ENCODE results near the gene MTERF1. TPM values are rescaled to one million over a fixed set of nuclear protein-coding genes. Genes with fewer than 3 reads are reported as not detected.

MTERF1 gene, protein sequence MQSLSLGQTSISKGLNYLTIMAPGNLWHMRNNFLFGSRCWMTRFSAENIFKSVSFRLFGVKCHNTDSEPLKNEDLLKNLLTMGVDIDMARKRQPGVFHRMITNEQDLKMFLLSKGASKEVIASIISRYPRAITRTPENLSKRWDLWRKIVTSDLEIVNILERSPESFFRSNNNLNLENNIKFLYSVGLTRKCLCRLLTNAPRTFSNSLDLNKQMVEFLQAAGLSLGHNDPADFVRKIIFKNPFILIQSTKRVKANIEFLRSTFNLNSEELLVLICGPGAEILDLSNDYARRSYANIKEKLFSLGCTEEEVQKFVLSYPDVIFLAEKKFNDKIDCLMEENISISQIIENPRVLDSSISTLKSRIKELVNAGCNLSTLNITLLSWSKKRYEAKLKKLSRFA
- total RNA-seq, result 8.5 and 8.6 TPM in 2 replicates

DNA sequence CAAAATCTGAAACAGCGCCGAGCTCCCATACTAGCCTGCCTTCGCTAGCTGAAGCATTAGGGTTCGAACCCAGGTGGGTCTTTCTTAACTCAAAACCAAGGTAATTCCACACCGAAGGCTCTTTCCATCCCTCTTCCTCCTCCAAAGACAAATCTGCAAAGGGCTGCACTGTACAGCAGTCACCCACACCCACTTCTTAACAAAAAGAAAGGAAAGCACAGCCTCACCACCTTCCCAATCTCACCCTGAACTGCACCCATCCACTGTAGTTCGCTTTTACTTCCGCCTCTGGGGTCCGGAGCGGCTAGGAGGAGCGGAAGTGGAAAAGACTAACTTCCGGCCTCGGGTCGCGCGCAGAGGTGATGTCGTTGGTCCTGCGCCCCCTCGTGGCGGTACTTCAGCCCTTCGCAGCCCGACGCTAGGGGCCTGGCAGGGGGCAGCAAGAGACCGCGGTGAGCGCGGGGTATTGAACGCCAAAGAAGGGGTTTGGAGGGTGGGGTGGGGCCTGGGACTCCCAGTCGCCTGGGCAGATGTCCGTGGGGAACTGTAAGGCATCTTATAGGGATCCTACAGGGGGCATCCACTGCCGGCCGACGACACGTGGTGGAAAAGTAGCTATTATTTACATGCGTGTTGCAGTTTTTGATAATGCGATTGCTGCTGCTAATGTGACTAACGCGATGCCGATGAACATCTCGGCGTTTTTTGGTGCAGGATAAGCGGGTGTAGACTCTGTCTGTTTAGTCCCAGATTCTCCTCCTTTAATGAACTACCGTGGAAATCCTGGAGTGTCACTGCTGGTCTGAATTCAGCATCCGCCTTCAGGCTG is at the start of gene MTERF1:
Gene MTERF1, minus strand, starts transcription at position 290 of the 829 bp plus-strand sequence. CDS start 619 bp downstream, outside the sequence.

Other genes starting within 250 kb of the MTERF1 start
- 26.0 and 37.7 TPM in 2 replicates for gene AKAP9, start 60.2 kb upstream of the MTERF1 start, total RNA-seq

Data from bronchial smooth muscle cell (primary cell).